ENCODE results near the gene SLCO3A1.

The SLCO3A1 gene

GRCh38 chr15:91885054-91885453 lies 31.5 kb downstream of the SLCO3A1 start:
- no peak for DNase-seq

- DNase-seq: no peak
Measured at GRCh38 chr15:91885714-91886270, 32.3 kb downstream of the SLCO3A1 start.

DNA sequence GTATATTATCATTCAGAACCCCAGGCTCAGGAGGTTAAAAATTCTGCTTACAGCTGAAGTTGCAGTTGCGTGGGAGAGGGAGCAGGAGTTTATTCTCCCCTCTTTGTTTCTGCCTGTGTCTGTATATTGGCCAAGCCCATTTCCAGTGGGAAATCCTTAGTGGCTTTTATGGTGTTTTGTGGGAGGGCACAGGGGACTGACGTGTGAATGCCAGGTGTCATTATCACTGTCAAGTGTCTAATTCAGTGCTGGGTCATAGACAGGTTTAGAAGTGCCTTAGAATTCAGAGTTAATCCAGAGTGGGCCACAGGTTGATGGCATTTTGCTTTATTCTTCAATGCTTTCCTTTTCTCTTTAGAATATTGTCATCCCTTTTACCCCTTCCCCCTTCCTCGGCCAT lies 33.4 kb downstream of the SLCO3A1 start:
- DNase-seq: no peak

DNA sequence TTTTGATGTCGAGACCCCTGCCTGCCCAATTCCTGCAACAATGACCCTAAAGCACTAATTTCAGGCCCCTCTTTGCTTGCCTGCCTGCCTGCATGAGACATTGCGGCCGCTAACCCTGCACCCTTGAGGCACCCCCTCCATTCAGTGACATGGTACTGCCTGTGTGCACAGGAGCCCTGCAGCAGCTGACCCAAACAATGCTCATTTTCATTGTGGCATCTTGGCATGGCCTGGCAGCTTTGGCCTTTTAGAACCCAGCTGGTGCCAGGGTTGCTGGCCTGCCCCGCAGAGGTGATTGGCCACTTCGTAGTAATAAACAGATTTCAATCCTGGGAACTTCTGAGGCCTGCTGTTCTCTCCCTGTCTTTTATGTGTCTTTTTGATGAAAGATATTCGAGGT lies 33.8 kb downstream of the SLCO3A1 start:
- DNase-seq: no peak

- DNase-seq: no peak
Measured at GRCh38 chr15:91887921-91888373, 34.4 kb downstream of the SLCO3A1 start.

- no peak for DNase-seq
Measured at GRCh38 chr15:91889111-91889815, 35.8 kb downstream of the SLCO3A1 start.

DNA sequence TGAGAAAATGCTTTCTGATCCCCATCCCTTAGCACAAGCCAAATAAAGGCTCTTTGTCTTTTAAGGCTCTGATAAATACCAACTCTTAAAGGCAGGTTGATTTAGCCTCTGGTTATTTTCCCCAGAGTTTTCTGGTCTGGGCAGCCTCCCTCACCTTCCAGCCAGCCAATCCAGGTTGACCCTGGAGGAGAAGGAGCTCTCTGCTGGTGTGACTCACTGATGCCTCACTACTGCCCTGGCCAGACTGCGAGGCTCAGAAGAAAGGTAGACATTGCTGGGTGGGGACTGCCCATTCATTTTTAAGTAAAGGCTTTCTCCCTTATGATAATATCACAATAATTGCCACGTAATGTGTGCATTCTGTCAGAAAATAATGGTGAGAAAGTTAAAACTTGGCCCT lies 37.1 kb downstream of the SLCO3A1 start:
- no peak for DNase-seq

DNA sequence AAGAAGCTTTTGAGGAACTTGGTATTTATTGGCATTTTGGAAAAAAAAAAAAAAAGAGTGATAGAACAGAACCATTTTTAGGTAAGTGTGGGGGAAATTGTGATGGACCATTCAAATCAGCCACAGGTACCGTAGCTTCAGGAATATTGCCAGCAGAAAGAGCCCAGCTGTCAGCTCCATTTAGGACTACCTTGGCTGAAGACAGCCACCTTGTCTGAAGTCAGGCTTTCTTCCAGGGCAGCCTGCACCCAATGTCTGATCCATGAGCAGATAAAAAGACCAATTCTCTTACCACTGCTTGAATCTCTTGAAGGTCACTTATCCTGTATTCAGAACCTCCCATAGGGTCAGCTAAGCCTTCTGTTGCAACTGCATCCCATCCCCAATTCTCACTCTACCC lies 37.6 kb downstream of the SLCO3A1 start:
- no peak for DNase-seq

DNA sequence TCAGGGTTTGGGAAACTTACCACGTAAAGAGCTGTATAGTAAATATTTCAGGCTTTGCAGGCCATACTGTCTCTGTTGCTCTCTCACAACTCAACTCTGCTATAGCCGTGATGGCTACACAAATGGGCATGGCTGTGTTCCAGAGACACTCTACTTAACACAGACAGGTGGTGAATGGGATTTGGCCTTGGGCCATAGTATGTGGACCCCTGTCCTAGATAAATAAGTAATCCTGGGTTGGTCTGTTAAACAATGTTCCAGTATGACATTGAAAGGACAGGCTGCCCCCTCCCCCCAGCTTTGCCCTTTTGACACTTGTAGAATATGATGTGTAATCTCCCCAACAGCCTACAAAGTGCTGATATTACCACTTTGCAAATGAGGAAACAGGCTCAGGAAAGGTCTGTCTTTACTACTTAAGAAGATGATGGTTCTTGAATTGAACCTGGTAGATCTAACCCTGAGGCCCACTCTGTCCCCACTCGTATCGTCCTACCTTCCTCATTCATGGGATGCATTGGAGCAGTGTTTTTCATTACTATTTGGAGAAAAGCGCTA lies 38.4 kb downstream of the SLCO3A1 start:
- DNase-seq: peak; percentile 3 to 37

GRCh38 chr15:91892436-91892835 lies 38.9 kb downstream of the SLCO3A1 start:
- no peak for DNase-seq

DNA sequence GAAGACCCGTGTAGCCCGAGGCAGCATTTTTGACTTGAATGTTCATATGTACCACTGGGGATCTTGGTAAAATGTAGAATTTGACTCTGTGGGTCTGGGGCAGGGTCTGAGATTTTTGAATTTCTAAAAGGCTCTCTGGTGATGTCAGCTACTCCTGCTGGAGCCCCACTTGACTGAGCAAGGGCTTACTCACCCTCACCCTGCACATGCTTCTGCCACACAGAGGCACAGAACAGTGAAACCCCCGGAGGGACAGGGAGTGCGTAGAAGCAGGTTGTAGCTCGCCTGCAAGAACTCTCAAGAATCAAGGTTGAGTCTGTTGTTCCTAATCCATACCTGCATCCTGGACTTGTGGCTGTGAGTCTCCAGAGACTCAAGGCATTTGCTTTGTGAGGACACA lies 41.1 kb downstream of the SLCO3A1 start:
- no peak for DNase-seq

GRCh38 chr15:91895051-91895450 lies 41.5 kb downstream of the SLCO3A1 start:
- DNase-seq: no peak

DNA sequence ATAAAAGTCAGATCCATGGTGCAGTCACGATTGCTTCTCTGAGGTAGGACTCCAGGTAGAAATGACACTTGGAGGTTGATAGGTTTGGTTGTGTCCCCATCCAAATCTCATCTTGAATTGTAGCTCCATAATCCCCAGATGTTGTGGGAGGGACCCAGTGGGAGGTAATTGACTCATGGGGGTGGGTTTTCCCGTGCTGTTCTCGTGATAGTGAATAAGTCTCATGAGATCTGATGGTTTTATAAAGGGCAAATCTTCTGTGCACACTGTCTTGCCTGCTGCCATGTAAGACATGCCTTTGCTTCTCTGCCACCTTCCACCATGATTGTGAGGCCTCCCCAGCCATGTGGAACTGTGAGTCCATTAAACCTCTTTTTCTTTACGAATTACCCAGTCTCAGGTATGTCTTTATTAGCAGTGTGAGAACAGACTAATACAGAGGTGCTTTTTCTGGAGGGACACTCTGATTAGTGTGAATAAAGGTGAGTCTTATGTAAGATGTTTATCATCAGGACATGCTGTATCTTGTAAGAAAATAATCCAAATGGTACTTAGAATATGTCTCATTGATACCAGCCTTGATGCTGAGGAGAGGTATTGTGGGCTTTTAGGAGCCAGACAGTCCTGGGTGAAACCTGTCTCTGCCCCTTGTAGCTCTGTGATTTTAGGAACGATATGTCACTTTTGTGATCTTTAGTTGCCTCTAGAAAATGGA lies 43.0 kb downstream of the SLCO3A1 start:
- DNase-seq: no peak

GRCh38 chr15:91897585-91898372 lies 44.3 kb downstream of the SLCO3A1 start:
- peak in 1 of 2 experiments; percentile 29 for DNase-seq

DNA sequence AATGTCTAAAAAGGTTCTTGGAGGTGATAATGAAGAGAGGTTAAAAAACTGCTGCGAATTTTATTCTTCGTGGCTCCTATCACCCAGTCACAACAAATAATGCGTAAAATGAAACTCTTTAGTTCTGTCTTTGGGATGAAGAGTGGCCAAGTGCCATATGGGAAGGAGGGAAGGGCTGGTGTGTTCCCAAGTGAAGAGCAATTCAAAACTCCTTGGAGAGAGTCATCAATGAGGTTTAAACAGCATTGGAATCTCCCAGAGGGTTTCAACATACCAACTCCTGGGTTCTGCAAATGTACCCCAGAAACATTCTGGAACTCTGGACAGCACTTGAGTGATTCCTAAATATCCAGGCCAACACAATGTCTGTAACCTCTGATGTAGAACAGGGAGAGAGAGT lies 45.3 kb downstream of the SLCO3A1 start:
- DNase-seq: no peak

DNA sequence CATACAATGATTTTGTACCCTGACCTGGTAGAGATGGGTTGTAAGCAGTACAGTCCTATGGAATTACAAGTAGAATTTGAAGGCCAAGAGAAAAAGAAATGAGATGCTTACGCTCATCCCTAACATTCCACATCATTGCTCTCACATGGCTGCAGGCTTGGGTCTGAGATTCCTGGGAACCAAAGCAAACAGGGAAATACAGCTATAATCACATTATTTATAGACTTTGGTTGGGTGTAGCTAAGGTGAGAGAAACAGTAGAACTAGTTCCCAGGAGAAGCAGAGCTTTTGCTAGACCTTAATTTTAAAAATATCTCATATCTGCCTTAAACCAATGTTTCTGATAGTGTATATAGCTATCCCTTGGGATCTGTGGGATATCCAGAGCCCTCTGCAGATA lies 51.4 kb downstream of the SLCO3A1 start:
- DNase-seq: no peak

DNA sequence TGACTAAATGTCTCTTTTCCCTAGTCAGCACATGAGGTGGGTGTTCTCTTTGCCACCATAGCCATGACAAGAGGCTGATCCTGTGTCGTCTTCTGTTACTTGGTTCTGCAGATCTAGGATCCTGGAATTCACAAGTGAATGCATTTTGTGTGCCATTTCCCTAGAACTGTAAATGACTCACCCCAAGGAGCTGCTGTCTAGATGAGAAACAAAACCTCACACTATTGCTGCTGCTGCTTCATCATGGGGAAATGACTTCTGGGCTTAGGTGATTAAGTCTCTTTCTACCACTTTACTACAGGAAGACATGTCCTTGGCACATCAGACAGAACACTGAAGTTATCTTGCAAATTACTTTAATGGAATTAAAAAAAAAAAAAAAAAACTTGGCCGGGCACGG lies 54.9 kb downstream of the SLCO3A1 start:
- no peak for DNase-seq

DNA sequence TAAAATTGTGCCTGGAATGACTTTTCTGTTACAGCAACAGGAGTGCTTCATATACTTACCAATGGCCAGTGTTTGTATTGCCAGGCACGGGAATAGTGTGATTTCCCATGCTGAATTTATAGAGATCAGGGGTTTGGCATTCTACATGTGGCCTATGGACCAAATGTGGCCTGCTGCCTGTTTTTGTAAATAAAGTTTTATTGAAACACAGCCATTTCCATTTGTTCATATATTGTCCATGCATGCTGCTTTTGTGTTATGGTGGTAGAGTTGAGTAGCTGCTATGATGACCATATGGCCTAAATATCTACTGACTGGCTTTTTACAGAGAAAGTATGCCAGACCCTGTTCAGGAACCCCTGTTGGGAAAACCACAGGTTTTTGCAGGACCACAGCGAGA lies 55.6 kb downstream of the SLCO3A1 start:
- no peak for DNase-seq

DNA sequence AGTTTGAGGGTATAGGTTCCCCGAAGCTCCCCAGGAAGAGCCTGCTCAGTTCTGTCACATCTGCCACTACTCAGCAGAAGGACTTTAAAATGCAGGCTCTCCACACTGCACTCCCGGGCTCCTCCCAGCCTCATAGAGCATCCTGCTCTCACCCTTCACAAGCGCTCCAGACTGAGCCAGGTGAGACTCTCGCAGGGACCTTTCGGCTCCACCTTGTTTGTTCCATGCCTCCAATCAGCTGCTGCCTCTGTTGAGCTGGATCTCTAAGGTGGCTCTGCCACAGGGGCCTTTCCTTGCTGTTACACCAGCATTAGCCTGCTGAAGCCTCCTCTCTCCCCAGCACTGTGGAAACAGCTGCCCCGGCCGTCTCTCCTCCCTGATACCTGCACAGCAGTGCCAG lies 56.1 kb downstream of the SLCO3A1 start:
- peak in 1 of 2 experiments; percentile 5 for DNase-seq

DNA sequence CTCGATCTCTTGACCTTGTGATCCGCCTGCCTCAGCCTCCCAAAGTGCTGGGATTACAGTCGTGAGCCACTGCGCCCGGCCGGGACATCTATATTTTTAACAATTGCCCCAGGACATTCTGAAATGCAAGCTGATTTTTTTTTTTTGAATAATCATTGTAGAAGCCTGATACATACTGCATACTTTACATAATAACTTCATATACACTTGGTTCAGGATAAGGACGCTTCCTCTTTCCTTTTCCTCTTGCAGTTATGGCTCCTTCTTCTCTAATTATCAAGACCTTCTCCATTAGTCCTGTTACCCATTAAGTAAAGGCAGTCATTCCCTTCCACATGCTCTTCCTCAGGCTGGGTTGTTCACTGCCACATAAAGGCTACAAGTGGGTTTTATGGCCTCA lies 58.3 kb downstream of the SLCO3A1 start:
- no peak for DNase-seq

DNA sequence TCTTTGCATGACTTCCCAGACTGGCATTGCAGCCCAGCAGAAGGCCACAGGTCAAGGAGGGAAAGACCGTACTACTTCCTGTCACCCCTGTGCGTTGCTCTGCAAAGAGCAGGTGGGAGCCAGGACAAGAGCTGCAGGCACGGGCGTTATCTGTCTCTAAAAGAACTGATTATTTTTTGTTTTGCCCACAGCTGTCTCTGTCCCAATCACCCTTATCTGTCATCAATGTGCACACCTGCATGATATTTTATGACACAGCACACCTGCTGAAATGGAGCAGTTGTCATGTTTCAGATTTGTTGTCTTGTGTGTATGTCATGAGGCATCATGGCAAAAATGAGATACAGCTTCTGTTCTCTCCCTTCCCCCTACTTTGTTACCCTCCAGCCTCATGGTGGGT lies 58.8 kb downstream of the SLCO3A1 start:
- DNase-seq: peak; percentile 40 to 55

- DNase-seq: no peak
Measured at GRCh38 chr15:91913560-91913959, 60.1 kb downstream of the SLCO3A1 start.

- peak; percentile 73 to 78 for DNase-seq
Measured at GRCh38 chr15:91915576-91915975, 62.1 kb downstream of the SLCO3A1 start.

All from SHP77 (cell line).